Natural killer cell (primary cell): ENCODE results near the gene RTP5. TPM values are rescaled to one million over a fixed set of nuclear protein-coding genes. Genes with fewer than 3 reads are reported as not detected.
"Not testable (repeated sequence)": the region's sequence is repeated elsewhere in the genome, so short reads cannot be mapped to it uniquely, and the experiment has no call there.

Source experiments
- ATAC-seq, 3 donors: fragments of 150-1000 bp in 2 of 3; fragments of 200-7000 bp in 1 of 3; cut with Tn5 transposase; 1 replicate in 1 of 3; 2 replicates in 2 of 3; pipeline ENCODE4 v1.10.0; 2021; ENCODE audit warnings: mild to moderate bottlenecking in 2 of 3, moderate library complexity in 2 of 3
- DNase-seq, 2 donors: peaks; one replicate each; pipeline versions ENCODE4 v3.0.0 to v3.0.0-alpha.2; 2013 to 2021; ENCODE audit warnings: mixed read lengths in 1 of 2
- H3K27ac ChIP-seq: one replicate; pipeline ENCODE4 v1.5.1; 2013; ENCODE audit warnings: mild to moderate bottlenecking, low read length
- H3K27me3 ChIP-seq: one replicate; pipeline ENCODE4 v1.6.1; 2013; ENCODE audit warnings: low read length; ENCODE audit not compliant: control insufficient read depth, insufficient read depth
- H3K36me3 ChIP-seq: one replicate; pipeline ENCODE4 v1.6.1; 2013; ENCODE audit warnings: low read length; ENCODE audit not compliant: control insufficient read depth, insufficient read depth
- H3K4me1 ChIP-seq: one replicate; pipeline ENCODE4 v1.6.1; 2013; ENCODE audit warnings: low read length; ENCODE audit not compliant: control insufficient read depth, insufficient read depth
- H3K4me3 ChIP-seq: one replicate; pipeline ENCODE4 v1.5.1; 2013; ENCODE audit warnings: low read length
- H3K9me3 ChIP-seq: one replicate; pipeline ENCODE4 v1.6.1; 2013; ENCODE audit warnings: low read length; ENCODE audit not compliant: control insufficient read depth, insufficient read depth
- H3K27ac Mint-ChIP-seq, 2 donors: one replicate each; pipeline ENCODE4 v1.8.0; 2022; ENCODE audit warnings: mild to moderate bottlenecking in 2 of 2, mixed read lengths in 2 of 2, moderate library complexity in 1 of 2
- H3K27me3 Mint-ChIP-seq, 2 donors: one replicate each; pipeline ENCODE4 v1.8.0; 2022; ENCODE audit warnings: low read depth in 2 of 2, mixed read lengths in 2 of 2
- H3K36me3 Mint-ChIP-seq: one replicate; pipeline ENCODE4 v1.8.0; 2022; ENCODE audit warnings: mixed read lengths
- H3K4me1 Mint-ChIP-seq, 2 donors: one replicate each; pipeline ENCODE4 v1.8.0; 2022; ENCODE audit warnings: mixed read lengths in 2 of 2
- H3K4me3 Mint-ChIP-seq: one replicate; pipeline ENCODE4 v1.8.0; 2022; ENCODE audit warnings: mild to moderate bottlenecking, moderate library complexity, mixed read lengths
- H3K9me3 Mint-ChIP-seq, 2 donors: one replicate each; pipeline ENCODE4 v1.8.0; 2022; ENCODE audit warnings: mixed read lengths in 2 of 2
- CTCF ChIP-seq: fragments of 200-600 bp; IDR thresholded peaks from one replicate; pipeline ENCODE4 v1.8.0; 2022; ENCODE audit warnings: antibody characterized with exemption
- WGBS: methylation state at CpG from one replicate; pipeline ENCODE4 v1.1.7; 2013; ENCODE audit warnings: missing lambda C conversion rate; ENCODE audit not compliant: insufficient coverage; 5-methylcytosine and 5-hydroxymethylcytosine counted together
- intact Hi-C: fragments of 100-400 bp; cut with micrococcal nuclease; formaldehyde crosslinking; loops from one replicate; pipeline ENCODE4 v1.14.2; 2022
- total RNA-seq, 4 donors: library from RNA; stranded (reverse); fragments of 120-200 nt in 1 of 4; gene quantifications; one replicate each; pipeline versions ENCODE4 v1.2.3 to v1.2.4, GENCODE V29; 2013 to 2022

RTP5 gene
- total RNA-seq, 3 donors from 2014 or later (not counting 1 experiment from before 2014, with no cell fraction given) = 0.47 to 1.7 (median 0.68) TPM

- Mint-ChIP-seq H3K27me3 (peaks cover 0 to 6% of the 10 kb centered on the region in 2 donors), H3K9me3 (no peaks in the 10 kb centered on the region), H3K27ac (no peak overlapping the region), H3K36me3 (no peaks in the 10 kb centered on the region), H3K4me3 (no peak overlapping the region), H3K4me1 (peaks cover 25 to 43% of the 10 kb centered on the region in 2 donors)
- Histone ChIP-seq H3K4me3 (no peak overlapping the region), H3K27me3 (no peaks in the 10 kb centered on the region), H3K4me1 (peaks cover 42% of the 10 kb centered on the region), H3K27ac (no peak overlapping the region), H3K9me3 (no peaks in the 10 kb centered on the region), H3K36me3 (no peaks in the 10 kb centered on the region)
- TF ChIP-seq CTCF = no peak
- WGBS = 89% methylated on average over 9 of the region's 9 CpGs
- DNase-seq = no peak
- ATAC-seq = no peak
- intact Hi-C loops = no loop called here
Observed at GRCh38 chr2:241922411-241922810, 52.9 kb downstream of the RTP5 start.

GRCh38 chr2:241922816-241923601 is 53.5 kb downstream of the RTP5 start:
- H3K4me3 ChIP-seq, ATAC-seq, H3K36me3 ChIP-seq, H3K36me3 Mint-ChIP-seq, H3K27me3 ChIP-seq, H3K9me3 ChIP-seq, H3K9me3 Mint-ChIP-seq, H3K27ac Mint-ChIP-seq, H3K27ac ChIP-seq, H3K4me3 Mint-ChIP-seq, intact Hi-C loops, DNase-seq: not testable (repeated sequence)
- WGBS = 75% methylated on average over 13 of the region's 13 CpGs
- peaks cover 44% of the 10 kb centered on the region for H3K4me1 ChIP-seq
- H3K4me1 Mint-ChIP-seq = peaks cover 25 to 48% of the 10 kb centered on the region in 2 donors
- H3K27me3 Mint-ChIP-seq = peaks cover 0 to 12% of the 10 kb centered on the region in 2 donors

Other genes with a start within 250 kb of the RTP5 start
- 10 to 100 TPM; 19.8 to 29.2 (median 27.8) TPM for gene THAP4, start 232.6 kb upstream of the RTP5 start, total RNA-seq
- gene ATG4B, start 232.0 kb upstream of the RTP5 start, total RNA-seq = 100 to 1,000 TPM; 106 to 171 (median 139) TPM
- 10 to 100 TPM; 15.4 to 17.5 (median 15.6) TPM for gene DTYMK, start 182.9 kb upstream of the RTP5 start, total RNA-seq
- 10 to 100 TPM; 25.6 to 40.9 (median 34.7) TPM for gene ING5, start 167.7 kb upstream of the RTP5 start, total RNA-seq
- gene D2HGDH, start 135.1 kb upstream of the RTP5 start, total RNA-seq = 10 to 100 TPM; 28.9 to 45.5 (median 43.4) TPM
- gene GAL3ST2, start 92.9 kb upstream of the RTP5 start, total RNA-seq = under 1 TPM in 1 of 3 donors, not detected in 2; 0.88 TPM
- 1 to 10 TPM in 2 of 3 donors, under 1 TPM in 1; 0.39 to 6.6 (median 2.2) TPM for gene NEU4, start 60.5 kb upstream of the RTP5 start, total RNA-seq
- under 1 TPM in 1 of 3 donors, not detected in 2; 0.45 TPM for gene PDCD1, start 10.8 kb upstream of the RTP5 start, total RNA-seq